GM10266 (cell line): Measurements from ENCODE around the gene ANKRD11.

ENCODE experiments used
- DNase-seq: peaks from one replicate; pipeline ENCODE4 v3.0.0; 2012; ENCODE audit errors: extremely low spot score
- TF ChIP-seq, protein P1 (sequence below): IDR thresholded peaks from 2 replicates; pipeline ENCODE4 v1.5.1; 2012; ENCODE audit warnings: mild to moderate bottlenecking, low read depth; ENCODE audit not compliant: control insufficient read depth, insufficient read depth; ENCODE audit errors: missing control alignments

Gene ANKRD11

DNA sequence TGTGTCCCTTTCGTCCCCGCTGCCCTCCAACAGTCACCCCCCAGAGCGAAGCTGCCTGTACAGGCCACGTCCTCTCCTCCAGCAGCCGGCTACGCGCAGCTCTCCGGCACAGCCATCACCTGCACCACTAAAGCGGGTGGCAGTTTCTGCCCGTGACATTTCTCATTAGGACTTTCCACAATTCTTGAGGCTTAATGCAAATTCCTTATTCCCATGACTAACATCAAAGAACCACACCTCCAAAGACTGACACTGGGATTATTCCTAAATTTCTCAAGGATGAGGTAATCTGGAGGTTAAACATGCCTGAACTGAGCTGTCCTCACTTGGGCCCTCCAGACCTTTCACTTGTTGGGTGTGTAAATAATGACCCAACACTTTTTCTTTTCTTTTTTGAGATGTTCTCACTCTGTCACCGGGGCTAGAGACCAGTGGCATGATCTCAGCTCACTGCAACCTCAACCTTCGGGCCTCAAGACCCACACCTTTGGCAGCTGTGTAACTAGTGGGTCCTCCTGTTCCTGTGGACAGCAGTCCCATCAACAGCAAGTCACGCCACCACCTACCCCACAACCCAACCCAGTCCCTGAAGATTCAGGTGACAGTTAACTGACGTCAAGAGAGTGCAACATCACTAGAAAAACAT is 11.7 kb downstream of the ANKRD11 start:
- TF ChIP-seq, protein P1, sequence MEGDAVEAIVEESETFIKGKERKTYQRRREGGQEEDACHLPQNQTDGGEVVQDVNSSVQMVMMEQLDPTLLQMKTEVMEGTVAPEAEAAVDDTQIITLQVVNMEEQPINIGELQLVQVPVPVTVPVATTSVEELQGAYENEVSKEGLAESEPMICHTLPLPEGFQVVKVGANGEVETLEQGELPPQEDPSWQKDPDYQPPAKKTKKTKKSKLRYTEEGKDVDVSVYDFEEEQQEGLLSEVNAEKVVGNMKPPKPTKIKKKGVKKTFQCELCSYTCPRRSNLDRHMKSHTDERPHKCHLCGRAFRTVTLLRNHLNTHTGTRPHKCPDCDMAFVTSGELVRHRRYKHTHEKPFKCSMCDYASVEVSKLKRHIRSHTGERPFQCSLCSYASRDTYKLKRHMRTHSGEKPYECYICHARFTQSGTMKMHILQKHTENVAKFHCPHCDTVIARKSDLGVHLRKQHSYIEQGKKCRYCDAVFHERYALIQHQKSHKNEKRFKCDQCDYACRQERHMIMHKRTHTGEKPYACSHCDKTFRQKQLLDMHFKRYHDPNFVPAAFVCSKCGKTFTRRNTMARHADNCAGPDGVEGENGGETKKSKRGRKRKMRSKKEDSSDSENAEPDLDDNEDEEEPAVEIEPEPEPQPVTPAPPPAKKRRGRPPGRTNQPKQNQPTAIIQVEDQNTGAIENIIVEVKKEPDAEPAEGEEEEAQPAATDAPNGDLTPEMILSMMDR, result no peak
- DNase-seq, result no peak

DNA sequence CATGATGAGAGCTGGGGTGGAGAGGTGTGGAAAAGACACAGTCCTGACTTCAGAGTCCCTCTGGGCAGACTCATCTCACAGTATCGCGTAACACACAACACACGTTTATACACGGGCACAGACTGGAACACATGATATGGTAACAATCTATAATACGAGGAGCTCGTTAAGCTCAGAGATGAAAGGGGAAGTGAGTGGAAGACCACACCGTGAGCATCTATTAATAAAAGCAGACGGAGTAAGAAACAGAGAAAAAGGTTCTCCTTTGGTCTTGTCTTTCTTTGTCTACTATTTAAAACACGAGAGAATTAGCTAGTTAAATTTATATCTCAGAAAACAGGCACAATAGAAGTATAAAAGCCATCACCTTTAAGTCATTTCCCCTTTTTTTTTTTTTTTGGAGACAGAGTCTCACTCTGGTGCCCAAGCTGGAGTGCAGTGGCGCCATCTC is 13.5 kb downstream of the ANKRD11 start:
- DNase-seq, result peak; percentile 56
- TF ChIP-seq, protein P1, result no peak

DNA sequence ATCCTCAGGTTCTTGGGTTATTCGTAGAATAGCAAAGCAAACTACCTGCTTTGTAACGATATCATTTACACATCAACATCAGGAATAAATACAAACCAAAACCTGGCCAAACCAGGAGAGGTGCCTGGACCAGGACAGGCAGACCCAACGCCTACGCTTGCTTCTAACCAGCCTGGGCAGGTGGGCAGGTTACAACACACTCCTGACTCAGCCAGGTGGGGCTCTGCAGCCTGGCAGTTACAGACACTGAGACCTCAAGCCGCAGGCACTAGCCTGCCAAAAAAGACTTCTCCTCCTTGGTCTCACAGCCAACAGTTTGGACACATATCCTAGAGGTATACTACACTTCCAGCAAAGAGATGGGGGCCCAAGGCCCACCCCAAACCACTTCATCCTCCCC is 14.0 kb downstream of the ANKRD11 start:
- TF ChIP-seq, protein P1, result no peak
- no peak for DNase-seq

DNA sequence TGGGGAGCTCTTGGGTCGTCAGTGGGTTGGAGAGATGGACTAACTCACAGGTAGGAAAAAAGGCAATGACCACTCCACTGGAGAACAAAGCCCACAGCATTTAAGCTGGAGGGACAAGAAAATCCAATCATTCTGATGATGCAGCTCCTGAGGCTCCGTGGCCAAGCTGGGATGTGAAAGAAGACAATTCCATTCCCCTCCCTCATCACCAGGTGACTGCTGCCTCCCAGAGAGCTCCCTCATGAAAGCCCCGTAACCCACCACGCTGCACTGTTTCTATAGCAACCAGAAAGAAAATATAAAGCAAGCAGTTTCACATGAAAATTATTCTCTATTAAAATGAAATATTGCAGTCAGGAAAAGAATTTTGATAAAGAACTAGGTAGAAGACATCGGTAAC is 15.2 kb downstream of the ANKRD11 start:
- TF ChIP-seq, protein P1, result no peak

DNA sequence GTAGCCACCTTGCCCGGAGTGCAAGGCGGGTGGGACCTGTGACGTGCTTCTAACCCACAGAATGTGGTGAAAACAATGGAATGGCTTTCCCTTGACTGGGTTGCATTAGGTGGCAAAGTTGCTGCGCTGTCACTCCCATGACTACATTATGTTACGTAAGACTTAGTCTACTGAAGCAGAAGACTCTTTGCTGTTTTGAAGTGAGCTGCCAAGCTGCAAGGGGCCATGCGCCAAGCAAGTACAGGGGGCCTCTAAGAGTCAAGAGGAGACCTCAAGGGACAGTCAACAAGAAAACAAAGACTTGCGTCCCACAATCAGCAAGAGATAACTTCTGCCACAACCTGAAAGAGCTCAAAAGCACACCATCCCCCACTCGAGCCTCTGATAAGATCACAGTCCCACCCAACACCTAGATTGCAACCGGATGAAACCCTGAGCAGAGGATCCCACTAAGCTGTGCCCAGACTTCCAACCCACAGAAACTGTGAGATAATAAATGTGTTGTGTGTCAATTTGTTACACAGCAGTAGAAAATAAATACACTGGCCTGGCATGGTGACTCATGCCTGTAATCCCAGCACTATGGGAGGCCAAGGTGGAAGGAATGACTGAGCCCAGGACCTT is 16.5 kb downstream of the ANKRD11 start:
- TF ChIP-seq, protein P1, result no peak
- DNase-seq, result no peak

More for the DNA sequence above, 15.2 kb downstream of the ANKRD11 start:
- no peak for DNase-seq

DNA sequence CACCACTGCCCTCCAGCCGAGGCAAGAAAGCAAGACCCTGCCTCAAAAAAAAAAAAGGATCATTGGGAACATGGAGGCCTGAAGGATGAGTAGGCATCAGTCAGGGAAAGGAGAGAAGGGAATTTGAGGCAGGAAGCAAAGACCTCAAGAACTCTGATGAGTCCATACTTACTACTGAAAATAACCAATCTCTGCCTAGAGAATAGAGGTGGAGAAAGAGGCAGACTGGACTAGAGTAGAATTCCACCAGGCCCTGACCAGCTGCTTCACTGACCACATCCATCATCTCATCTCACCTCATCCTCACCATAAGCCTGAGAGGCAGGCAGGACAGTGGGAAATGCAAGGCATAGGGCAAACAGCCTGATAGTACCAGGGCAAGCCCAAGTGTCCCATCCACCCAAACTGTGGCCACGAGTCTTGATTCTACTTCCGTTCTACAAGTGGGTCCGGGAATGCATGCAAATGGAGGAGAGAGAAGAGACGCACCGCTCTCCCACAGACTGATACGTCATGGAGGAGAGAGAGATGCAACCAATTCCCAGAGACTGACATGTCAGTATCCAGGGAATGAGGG is 17.1 kb downstream of the ANKRD11 start:
- no peak for DNase-seq
- TF ChIP-seq, protein P1, result no peak

DNA sequence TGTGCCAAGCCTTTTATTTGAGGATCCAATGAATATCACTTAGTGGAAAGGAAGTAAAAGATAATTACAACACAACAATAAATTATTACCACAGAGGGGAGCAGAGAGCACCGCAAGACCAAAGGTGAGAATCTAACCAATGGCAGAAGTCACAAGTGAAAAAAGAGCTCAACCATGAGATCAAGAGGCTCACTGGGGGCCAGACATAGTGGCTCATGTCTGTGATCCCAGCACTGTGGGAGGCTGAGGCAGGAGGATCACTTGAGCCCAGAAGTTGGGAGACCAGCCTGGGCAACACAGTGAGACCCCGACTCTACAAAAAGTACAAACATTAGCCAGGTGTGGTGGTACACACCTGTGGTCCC is 17.7 kb downstream of the ANKRD11 start:
- no peak for DNase-seq
- TF ChIP-seq, protein P1, result no peak
